ENCODE data around the gene CCDC200. TPM values are rescaled to one million over a fixed set of nuclear protein-coding genes. Genes with fewer than 3 reads are reported as not detected.

CCDC200 gene
- polyA plus RNA-seq, 2 of the 4 experiments (the other 2 are of a cell fraction) = not detected

DNA sequence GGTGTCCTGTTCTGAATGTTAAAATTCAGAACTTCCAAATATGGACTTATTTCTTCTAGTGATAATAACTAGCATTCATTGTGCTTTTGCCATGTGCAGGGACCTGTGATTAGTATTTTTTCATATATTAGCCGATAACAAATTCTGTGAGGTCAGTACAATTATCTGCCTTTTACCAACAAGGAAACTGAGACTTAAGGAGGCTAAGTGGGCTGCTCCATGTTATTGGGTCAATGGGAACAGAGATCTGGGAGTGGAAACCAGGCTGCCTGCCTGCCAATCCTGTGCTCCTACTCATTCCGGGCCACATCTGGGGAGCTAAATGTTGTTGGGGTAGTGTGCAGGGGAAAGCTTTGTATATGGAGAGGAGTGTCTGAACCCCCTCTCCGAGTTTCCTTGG is 13.1 kb downstream of the CCDC200 start:
- Histone ChIP-seq H3K4me1 (peaks cover 14% of the 10 kb centered on the region), H3K27ac (no peak overlapping the region), H3K9me3 (no peaks in the 10 kb centered on the region), H3K4me3 (no peak overlapping the region), H3K4me2 (no peak overlapping the region)
- no peak for ATAC-seq
- no peak for DNase-seq (ENCODE audit: low read depth in 1 of 2, low spot score in 1 of 2)
- ChIA-PET POLR2A (interaction anchor here (2.5 kb wide), 1 partner anchor 100 kb away, joined by 15 read pairs; no protein-coding TSS in a partner anchor), CTCF (no interaction called here)
- TF ChIP-seq CHD2 (IDR thresholded peaks at IDR 0.05; ENCODE audit: low read length, partially characterized antibody) (no peak), RCOR1 (IDR thresholded peaks at IDR 0.05; ENCODE audit: low read depth, low read length) (no peak), EP300 (IDR thresholded peaks at IDR 0.05) (no peak), ELK1 (IDR thresholded peaks at IDR 0.05; ENCODE audit: low read depth, low read length) (no peak), JUNB (IDR thresholded peaks at IDR 0.05) (no peak), MAFK (IDR thresholded peaks at IDR 0.05; ENCODE audit: partially characterized antibody) (no peak), TP53 (CRISPR knock-in tag; IDR thresholded peaks at IDR 0.05) (no peak), CEBPB (IDR thresholded peaks at IDR 0.05) (no peak), MAZ (IDR thresholded peaks at IDR 0.05; ENCODE audit: borderline replicate concordance, low read depth, low read length) (no peak), POLR2AphosphoS2 (conservative IDR thresholded peaks at IDR 0.05; ENCODE audit: low read length) (no peak), FOSL2 (IDR thresholded peaks at IDR 0.05) (no peak), FOSL2 (CRISPR knock-in tag; IDR thresholded peaks at IDR 0.05) (no peak), PHF8 (IDR thresholded peaks at IDR 0.05; ENCODE audit: borderline replicate concordance, low read depth) (no peak), EHF (CRISPR knock-in tag; IDR thresholded peaks at IDR 0.05) (no peak), TFCP2L1 (CRISPR knock-in tag; IDR thresholded peaks at IDR 0.05) (no peak), FOSB (CRISPR knock-in tag; IDR thresholded peaks at IDR 0.05) (no peak)
- TF ChIP-seq, protein P1, sequence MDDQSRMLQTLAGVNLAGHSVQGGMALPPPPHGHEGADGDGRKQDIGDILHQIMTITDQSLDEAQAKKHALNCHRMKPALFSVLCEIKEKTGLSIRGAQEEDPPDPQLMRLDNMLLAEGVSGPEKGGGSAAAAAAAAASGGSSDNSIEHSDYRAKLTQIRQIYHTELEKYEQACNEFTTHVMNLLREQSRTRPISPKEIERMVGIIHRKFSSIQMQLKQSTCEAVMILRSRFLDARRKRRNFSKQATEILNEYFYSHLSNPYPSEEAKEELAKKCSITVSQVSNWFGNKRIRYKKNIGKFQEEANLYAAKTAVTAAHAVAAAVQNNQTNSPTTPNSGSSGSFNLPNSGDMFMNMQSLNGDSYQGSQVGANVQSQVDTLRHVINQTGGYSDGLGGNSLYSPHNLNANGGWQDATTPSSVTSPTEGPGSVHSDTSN (IDR thresholded peaks at IDR 0.05) = no peak
- no peak for FAIRE-seq
- 92% methylated on average over 3 of the region's 3 CpGs for WGBS (ENCODE audit: missing lambda C conversion rate)

GRCh38 chr17:43213545-43213944 is 14.9 kb downstream of the CCDC200 start:
- H3K4me3 ChIP-seq = no peak overlapping the region
- ATAC-seq (no peak), FAIRE-seq (no peak), DNase-seq (ENCODE audit: low read depth in 1 of 2, low spot score in 1 of 2) (no peak)
- ChIA-PET CTCF (interaction anchor here (1.1 to 2.8 kb wide), 8 partner anchors 8 to 207 kb away, joined by 3 to 16 read pairs (median 5); partner anchors contain the start of gene IFI35), POLR2A (interaction anchor here (1.1 to 5.2 kb wide), 2 partner anchors 41 to 102 kb away, joined by 8 to 52 read pairs; no protein-coding TSS in a partner anchor)
- 90% methylated on average over 2 of the region's 2 CpGs for WGBS (ENCODE audit: missing lambda C conversion rate)
- peaks cover 14% of the 10 kb centered on the region for H3K4me1 ChIP-seq
- TF ChIP-seq, protein P1 (IDR thresholded peaks at IDR 0.05) = no peak
- TF ChIP-seq ATOH8 (CRISPR knock-in tag; IDR thresholded peaks at IDR 0.05; ENCODE audit: low read depth) (no peak), HOXA7 (CRISPR knock-in tag; IDR thresholded peaks at IDR 0.05) (no peak), SMC3 (IDR thresholded peaks at IDR 0.05) (no peak), FOSL2 (IDR thresholded peaks at IDR 0.05) (no peak), FOSL2 (CRISPR knock-in tag; IDR thresholded peaks at IDR 0.05) (no peak), CTCF (IDR thresholded peaks at IDR 0.05) (no peak), RNF2 (IDR thresholded peaks at IDR 0.05; ENCODE audit: borderline replicate concordance, low read depth) (no peak), KDM5A (IDR thresholded peaks at IDR 0.05) (no peak), HDAC2 (IDR thresholded peaks at IDR 0.05) (no peak)
- no peak overlapping the region for H3K27ac ChIP-seq
- H3K9me3 ChIP-seq = no peaks in the 10 kb centered on the region
- no peak overlapping the region for H3K4me2 ChIP-seq

Data from A549 (cell line).